ENCODE measurements around the gene SLC35A3. TPM values are rescaled to one million over a fixed set of nuclear protein-coding genes. Genes with fewer than 3 reads are reported as not detected.
A peak's percentile ranks its signal among the peaks of the same experiment; 100 is the strongest.

Gene SLC35A3
- 10 to 100 TPM; 40.2 to 49.8 (median 43.1) TPM for total RNA-seq
- 43.7 TPM for total RNA-seq (2013)

- peak; percentile 75 to 87 for DNase-seq
- H3K4me1 ChIP-seq (ENCODE audit: control insufficient read depth, insufficient read depth, low read length) = peaks cover 10% of the 10 kb centered on the region
- Mint-ChIP-seq H3K9me3 (no peaks in the 10 kb centered on the region), H3K4me1 (peaks cover 27 to 31% of the 10 kb centered on the region in 2 donors), H3K4me3 (peak within 1 kb of the TSS; percentile 97), H3K27ac (peak within 1 kb of the TSS; percentile 93 to 98), H3K36me3 (no peaks in the 10 kb centered on the region), H3K27me3 (ENCODE audit: low read depth in 2 of 2) (no peaks in the 10 kb centered on the region)
- no peak for TF ChIP-seq CTCF (IDR thresholded peaks at IDR 0.05)
- under 1% methylated on average over 74 of the region's 74 CpGs for WGBS (ENCODE audit: insufficient coverage)
- H3K36me3 ChIP-seq (ENCODE audit: control insufficient read depth, insufficient read depth, low read length) = no peaks in the 10 kb centered on the region
- H3K27ac ChIP-seq (ENCODE audit: low read length) = peak within 1 kb of the TSS; percentile 83
- no peaks in the 10 kb centered on the region for H3K9me3 ChIP-seq (ENCODE audit: control insufficient read depth, insufficient read depth, low read length)
- intact Hi-C loops (cut with micrococcal nuclease) = loop anchor here (2.0 to 5.0 kb wide), 2 partner anchors 65 to 162 kb away; partner anchors contain the start of genes SASS6 and TRMT13
- H3K4me3 ChIP-seq (ENCODE audit: low read length) = peak within 1 kb of the TSS; percentile 94
- ATAC-seq = peak; percentile 83 to 91 (median 87)
- H3K27me3 ChIP-seq (ENCODE audit: control insufficient read depth, insufficient read depth, low read length) = no peaks in the 10 kb centered on the region
Measured at GRCh38 chr1:99969729-99970621, at the start of gene SLC35A3. Gene SLC35A3 (plus strand): TSS chr1:99969996. CDS start chr1:99993555, 23,559 bp downstream.

DNA sequence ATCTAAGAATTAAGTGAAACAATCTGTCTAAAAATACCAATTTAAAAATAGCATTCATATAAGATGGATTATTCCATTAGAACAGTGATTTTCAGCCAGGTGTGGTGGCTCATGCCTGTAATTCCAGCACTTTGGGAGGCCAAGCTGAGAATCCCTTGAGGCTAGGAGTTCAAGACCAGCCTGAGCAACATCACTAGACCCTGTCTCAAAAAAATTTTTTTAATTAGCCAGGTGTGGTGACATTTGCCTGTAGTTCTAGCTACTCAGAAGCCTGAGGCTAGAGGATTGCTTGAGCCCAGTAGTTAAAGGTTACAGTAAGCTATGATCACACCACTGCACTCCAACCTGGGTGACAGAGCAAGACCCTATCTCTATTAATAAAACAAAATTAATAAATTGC, 35.0 kb upstream of the SLC35A3 start:
- H3K4me3 Mint-ChIP-seq = no peak overlapping the region
- H3K27me3 Mint-ChIP-seq (ENCODE audit: low read depth in 2 of 2) = peaks cover 12 to 25% of the 10 kb centered on the region in 2 donors
- no peaks in the 10 kb centered on the region for H3K27me3 ChIP-seq (ENCODE audit: control insufficient read depth, insufficient read depth, low read length)
- no peaks in the 10 kb centered on the region for H3K9me3 Mint-ChIP-seq
- no peak overlapping the region for H3K27ac Mint-ChIP-seq
- no peaks in the 10 kb centered on the region for H3K4me1 ChIP-seq (ENCODE audit: control insufficient read depth, insufficient read depth, low read length)
- no peaks in the 10 kb centered on the region for H3K36me3 Mint-ChIP-seq
- intact Hi-C loops (cut with micrococcal nuclease) = no loop called here
- ATAC-seq = no peak
- no peaks in the 10 kb centered on the region for H3K4me1 Mint-ChIP-seq
- H3K27ac ChIP-seq (ENCODE audit: low read length) = no peak overlapping the region
- DNase-seq = no peak
- no peak for TF ChIP-seq CTCF (IDR thresholded peaks at IDR 0.05)
- no peaks in the 10 kb centered on the region for H3K36me3 ChIP-seq (ENCODE audit: control insufficient read depth, insufficient read depth, low read length)
- H3K9me3 ChIP-seq (ENCODE audit: control insufficient read depth, insufficient read depth, low read length) = no peaks in the 10 kb centered on the region
- H3K4me3 ChIP-seq (ENCODE audit: low read length) = no peak overlapping the region

DNA sequence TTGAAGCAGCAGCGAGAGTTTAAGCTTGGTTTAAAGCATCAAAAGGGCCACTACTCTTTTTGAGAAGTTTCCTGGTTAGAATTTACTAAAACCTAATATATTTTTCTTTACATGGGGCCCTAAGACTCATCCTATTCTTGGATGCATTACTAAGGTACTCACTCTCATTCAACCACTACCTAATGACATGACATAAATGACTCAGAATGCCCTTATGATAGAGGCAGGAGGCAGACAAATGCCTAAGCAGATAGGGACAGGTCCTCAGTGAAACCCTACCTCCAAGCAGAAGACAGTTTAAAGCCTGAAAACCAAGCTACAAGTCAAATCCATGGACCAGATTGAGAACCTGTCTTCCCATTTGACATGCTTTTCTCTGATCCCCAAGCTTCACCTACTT, 34.3 kb upstream of the SLC35A3 start:
- Histone ChIP-seq H3K36me3 (ENCODE audit: control insufficient read depth, insufficient read depth, low read length) (no peaks in the 10 kb centered on the region), H3K9me3 (ENCODE audit: control insufficient read depth, insufficient read depth, low read length) (no peaks in the 10 kb centered on the region), H3K27ac (ENCODE audit: low read length) (no peak overlapping the region), H3K4me3 (ENCODE audit: low read length) (no peak overlapping the region), H3K27me3 (ENCODE audit: control insufficient read depth, insufficient read depth, low read length) (no peaks in the 10 kb centered on the region), H3K4me1 (ENCODE audit: control insufficient read depth, insufficient read depth, low read length) (no peaks in the 10 kb centered on the region)
- Mint-ChIP-seq H3K27ac (no peak overlapping the region), H3K27me3 (ENCODE audit: low read depth in 2 of 2) (peaks cover 10 to 25% of the 10 kb centered on the region in 2 donors), H3K4me3 (no peak overlapping the region), H3K9me3 (no peaks in the 10 kb centered on the region), H3K4me1 (no peaks in the 10 kb centered on the region), H3K36me3 (no peaks in the 10 kb centered on the region)
- intact Hi-C loops (cut with micrococcal nuclease) = no loop called here
- no peak for TF ChIP-seq CTCF (IDR thresholded peaks at IDR 0.05)
- DNase-seq (no peak), ATAC-seq (no peak)
- WGBS (ENCODE audit: insufficient coverage) = 75% methylated on average over 1 of the region's 1 CpG

All from natural killer cell (primary cell).